GM12892 (cell line): ENCODE results near the gene KLHL10.

Experiments
- POLR2A ChIP-seq: IDR thresholded peaks from 2 replicates; pipeline ENCODE4 v1.6.1; 2011; ENCODE audit warnings: low read depth, low read length, control low read depth
- POLR2AphosphoS5 ChIP-seq: IDR thresholded peaks from 2 replicates; pipeline ENCODE4 v1.6.1; 2011; ENCODE audit warnings: low read depth, low read length, control low read depth
- TAF1 ChIP-seq: IDR thresholded peaks from 2 replicates; pipeline ENCODE4 v1.6.1; 2011; ENCODE audit warnings: low read depth, mild to moderate bottlenecking, control low read depth, low read length, borderline replicate concordance

- no peak for TF ChIP-seq POLR2A
- TF ChIP-seq POLR2AphosphoS5 = no peak
- no peak for TF ChIP-seq TAF1
These were observed 43.7 kb upstream of the KLHL10 start for GRCh38 chr17:41793784-41794539.
